K562 (cell line): Measurements from ENCODE around the gene ANKRD65. TPM values are rescaled to one million over a fixed set of nuclear protein-coding genes. Genes with fewer than 3 reads are reported as not detected.
A peak's percentile ranks its signal among the peaks of the same experiment; 100 is the strongest.

ENCODE experiments used
- CHD7 ChIP-seq: fragments of 200-600 bp; sonication (generic); IDR thresholded peaks from one replicate; pipeline ENCODE4 v1.6.1; 2012; ENCODE audit warnings: mild to moderate bottlenecking, low read depth, low read length, inconsistent platforms
- REST ChIP-seq, 2 experiments: fragments of 450-650 bp; formaldehyde crosslinking in 1 of 2; IDR thresholded peaks; 2 replicates each; pipeline versions ENCODE4 v1.4.0 to v1.6.1; 2014 to 2020; ENCODE audit warnings: mild to moderate bottlenecking in 2 of 2, borderline replicate concordance in 1 of 2, low read depth in 1 of 2
- RNF2 ChIP-seq: sonication (generic); IDR thresholded peaks from 2 replicates; pipeline ENCODE4 v1.6.1; 2016
- TBL1XR1 ChIP-seq, 2 experiments: IDR thresholded peaks; 2 replicates each; pipeline ENCODE4 v1.6.1; 2012; ENCODE audit warnings: improper control_type of control experiment in 2 of 2, low read length in 2 of 2, mild to moderate bottlenecking in 1 of 2
- ZNF140 ChIP-seq: fragments of 250-450 bp; sonication (Bioruptor Pico); IDR thresholded peaks from 2 replicates; pipeline ENCODE4 v1.8.0; 2021; ENCODE audit warnings: moderate library complexity, mild to moderate bottlenecking, inconsistent platforms
- ZNF224 ChIP-seq: sonication (generic); formaldehyde crosslinking; IDR thresholded peaks from 2 replicates; pipeline ENCODE4 v1.8.0; 2022; ENCODE audit warnings: mild to moderate bottlenecking, missing genetic modification reagents
- ZNF408 ChIP-seq: fragments of 250-450 bp; sonication (Bioruptor Pico); IDR thresholded peaks from 2 replicates; pipeline ENCODE4 v1.4.0; 2020; ENCODE audit warnings: low read depth, mild to moderate bottlenecking, moderate library complexity
- ZNF41 ChIP-seq: fragments of 250-450 bp; sonication (Bioruptor Pico); conservative IDR thresholded peaks from 2 replicates; pipeline ENCODE4 v1.4.0; 2020; ENCODE audit warnings: mild to moderate bottlenecking
- polyA plus RNA-seq, 8 experiments: library from polyadenylated mRNA; depleted of rRNA in 4 of 8; stranded (reverse) in 5 of 8; unstranded in 3 of 8; fragments of >200 nt; fragmentation: Nextera tagmentation in 2 of 8; fragmentation: Illumina TruSeq in 1 of 8; extraction: Ambion mirVana in 2 of 8; extraction: Trizol in 1 of 8; gene quantifications; 2 replicates each; pipeline versions ENCODE4 v1.2.1 to v1.2.3, GENCODE V29; 2011 to 2014; ENCODE audit warnings: inconsistent platforms in 1 of 8, missing spikeins in 1 of 8
- total RNA-seq, 7 experiments: library from RNA; depleted of rRNA in 6 of 7; stranded (reverse); fragments of >200 nt in 6 of 7; fragmentation: Illumina TruSeq in 2 of 7; extraction: Trizol in 2 of 7; gene quantifications; 2 replicates each; pipeline versions ENCODE4 v1.2.1 to v1.2.3, GENCODE V29; 2011 to 2021; ENCODE audit warnings: low replicate concordance in 1 of 7

Gene ANKRD65
- total and polyA plus RNA-seq, 9 of the 15 experiments (the other 6 are each of a cell fraction or from before 2014, with no cell fraction given) = not detected

GRCh38 chr1:1399187-1399871 is 21.7 kb downstream of the ANKRD65 start, which contains the start of gene CCNL2 (continued):
- TF ChIP-seq CHD7 = no peak
- TF ChIP-seq ZNF224 = peak; percentile 66; the same call in 1 of the 2 replicates
- peak; percentile 69 for TF ChIP-seq RNF2
- no peak for TF ChIP-seq ZNF140
- TF ChIP-seq TBL1XR1 (IDR thresholded peaks at IDR 0.05; ENCODE audit: low read length in 2 of 2) = peak; percentile 36 to 56; a peak in 2 of 4 replicates
- TF ChIP-seq ZNF408 (CRISPR knock-in tag) = no peak
- peak; percentile 10; the same call in 1 of the 2 replicates for TF ChIP-seq REST (IDR thresholded peaks at IDR 0.05; ENCODE audit: borderline replicate concordance)
- TF ChIP-seq REST (CRISPR knock-in tag; IDR thresholded peaks at IDR 0.05; ENCODE audit: low read depth) = peak; percentile 68
- TF ChIP-seq ZNF41 (CRISPR knock-in tag) = no peak
